Vagina (tissue), 2 donors: ENCODE data around the gene ZBTB45. TPM values are rescaled to one million over a fixed set of nuclear protein-coding genes. Genes with fewer than 3 reads are reported as not detected.

Source experiments
- DNase-seq, 2 donors: peaks; one replicate each; pipeline ENCODE4 v3.0.0-alpha.2; 2017; ENCODE audit errors: extremely low spot score in 2 of 2
- H3K27ac ChIP-seq: fragments of 200-600 bp; sonication (generic); one replicate; pipeline ENCODE4 v1.5.1; 2019
- H3K27me3 ChIP-seq: fragments of 200-600 bp; sonication (generic); one replicate; pipeline ENCODE4 v1.5.1; 2019
- H3K36me3 ChIP-seq, 2 donors: fragments of 200-600 bp; sonication (generic); one replicate each; pipeline ENCODE4 v1.5.1; 2017 to 2019
- H3K4me1 ChIP-seq: fragments of 200-600 bp; sonication (generic); one replicate; pipeline ENCODE4 v1.5.1; 2019
- H3K4me3 ChIP-seq, 2 donors: fragments of 200-600 bp; sonication (generic); 1 replicate in 1 of 2; 2 replicates in 1 of 2; pipeline ENCODE4 v1.5.1; 2016 to 2019
- H3K9me3 ChIP-seq: fragments of 200-600 bp; sonication (generic); one replicate; pipeline ENCODE4 v1.5.1; 2019
- CTCF ChIP-seq, 3 experiments: fragments of 450-650 bp in 2 of 3; fragments of 200-600 bp in 1 of 3; sonication (generic) in 1 of 3; IDR thresholded peaks; one replicate each; pipeline ENCODE4 v1.5.1; 2017 to 2019; ENCODE audit warnings: antibody characterized with exemption in 3 of 3, mild to moderate bottlenecking in 2 of 3, moderate library complexity in 2 of 3
- POLR2A ChIP-seq, 2 donors: fragments of 450-650 bp; IDR thresholded peaks; one replicate each; pipeline ENCODE4 v1.6.1; 2017; ENCODE audit warnings: antibody characterized with exemption in 2 of 2, mild to moderate bottlenecking in 2 of 2, moderate library complexity in 2 of 2
- POLR2AphosphoS5 ChIP-seq, 2 donors: sonication (generic); formaldehyde crosslinking; IDR thresholded peaks; one replicate each; pipeline ENCODE4 v1.9.0; 2017; ENCODE audit warnings: antibody characterized with exemption in 2 of 2, mild to moderate bottlenecking in 2 of 2, low read depth in 1 of 2; ENCODE audit not compliant: insufficient read depth in 1 of 2
- intact Hi-C: fragments of 100-400 bp; cut with DNase I; formaldehyde crosslinking; loops from one replicate; pipeline ENCODE4 v1.15.1; 2023
- total RNA-seq: library from RNA; depleted of rRNA; stranded (reverse); fragments of >200 nt; gene quantifications from one replicate; pipeline ENCODE4 v1.2.3, GENCODE V29; 2016

ZBTB45 gene
- total RNA-seq, 1 donor from 2014 or later: 14.0 TPM

- Histone ChIP-seq H3K9me3 (no peaks in the 10 kb centered on the region), H3K4me3 (peak overlapping the region in 1 of 2 donors; percentile 75), H3K27me3 (no peaks in the 10 kb centered on the region), H3K36me3 (no peaks in the 10 kb centered on the region), H3K27ac (no peak overlapping the region), H3K4me1 (peaks cover 28% of the 10 kb centered on the region)
- no peak for DNase-seq
- TF ChIP-seq POLR2A (IDR thresholded peaks at IDR 0.05) (no peak), CTCF (IDR thresholded peaks at IDR 0.05) (no peak), POLR2AphosphoS5 (IDR thresholded peaks at IDR 0.05; ENCODE audit: insufficient read depth in 1 of 2, low read depth in 1 of 2) (no peak)
- intact Hi-C loops: no loop called here
These were observed 19.4 kb downstream of the ZBTB45 start for GRCh38 chr19:58500242-58500641.

- no peaks in the 10 kb centered on the region for H3K36me3 ChIP-seq
- peak; percentile 87 to 95 for TF ChIP-seq POLR2AphosphoS5 (IDR thresholded peaks at IDR 0.05; ENCODE audit: insufficient read depth in 1 of 2, low read depth in 1 of 2)
- peak in 1 of 3 experiments; percentile 2 for TF ChIP-seq CTCF (IDR thresholded peaks at IDR 0.05)
- peak in 1 of 2 donors; percentile 23 for TF ChIP-seq POLR2A (IDR thresholded peaks at IDR 0.05)
- peak in 1 of 2 donors; percentile 99 for DNase-seq
- peak overlapping the region; percentile 59 for H3K27ac ChIP-seq
- no peaks in the 10 kb centered on the region for H3K27me3 ChIP-seq
- intact Hi-C loops: no loop called here
- no peaks in the 10 kb centered on the region for H3K9me3 ChIP-seq
- H3K4me3 ChIP-seq: peak overlapping the region; percentile 51 to 75
- H3K4me1 ChIP-seq: peaks cover 28% of the 10 kb centered on the region
These were observed 20.3 kb downstream of the ZBTB45 start for GRCh38 chr19:58499021-58499927.

GRCh38 chr19:58498316-58499020, 21.1 kb downstream of the ZBTB45 start:
- no peak for TF ChIP-seq POLR2A (IDR thresholded peaks at IDR 0.05)
- H3K4me1 ChIP-seq: peaks cover 28% of the 10 kb centered on the region
- H3K9me3 ChIP-seq: no peaks in the 10 kb centered on the region
- no peaks in the 10 kb centered on the region for H3K27me3 ChIP-seq
- no peaks in the 10 kb centered on the region for H3K36me3 ChIP-seq
- H3K27ac ChIP-seq: no peak overlapping the region
- intact Hi-C loops: no loop called here
- H3K4me3 ChIP-seq: peak overlapping the region; percentile 51 to 75
- DNase-seq: no peak

- Histone ChIP-seq H3K27ac (no peak overlapping the region), H3K9me3 (no peaks in the 10 kb centered on the region), H3K4me1 (peaks cover 28% of the 10 kb centered on the region), H3K4me3 (no peak overlapping the region), H3K27me3 (no peaks in the 10 kb centered on the region), H3K36me3 (no peaks in the 10 kb centered on the region)
- TF ChIP-seq POLR2AphosphoS5 (IDR thresholded peaks at IDR 0.05; ENCODE audit: insufficient read depth in 1 of 2, low read depth in 1 of 2) (no peak), CTCF (IDR thresholded peaks at IDR 0.05) (no peak)
- no peak for DNase-seq
- intact Hi-C loops: no loop called here
These were observed 21.9 kb downstream of the ZBTB45 start for GRCh38 chr19:58497634-58498170.

- Histone ChIP-seq H3K9me3 (no peaks in the 10 kb centered on the region), H3K4me1 (peaks cover under 1% of the 10 kb centered on the region), H3K27me3 (no peaks in the 10 kb centered on the region), H3K27ac (no peak overlapping the region), H3K36me3 (no peaks in the 10 kb centered on the region), H3K4me3 (no peak overlapping the region)
- intact Hi-C loops: no loop called here
- TF ChIP-seq CTCF (IDR thresholded peaks at IDR 0.05) (no peak), POLR2AphosphoS5 (IDR thresholded peaks at IDR 0.05; ENCODE audit: insufficient read depth in 1 of 2, low read depth in 1 of 2) (no peak), POLR2A (IDR thresholded peaks at IDR 0.05) (no peak)
- no peak for DNase-seq
These were observed 27.3 kb downstream of the ZBTB45 start for GRCh38 chr19:58492265-58492664.
